ENCODE results near the gene MAB21L4.

- TF ChIP-seq, protein P1, sequence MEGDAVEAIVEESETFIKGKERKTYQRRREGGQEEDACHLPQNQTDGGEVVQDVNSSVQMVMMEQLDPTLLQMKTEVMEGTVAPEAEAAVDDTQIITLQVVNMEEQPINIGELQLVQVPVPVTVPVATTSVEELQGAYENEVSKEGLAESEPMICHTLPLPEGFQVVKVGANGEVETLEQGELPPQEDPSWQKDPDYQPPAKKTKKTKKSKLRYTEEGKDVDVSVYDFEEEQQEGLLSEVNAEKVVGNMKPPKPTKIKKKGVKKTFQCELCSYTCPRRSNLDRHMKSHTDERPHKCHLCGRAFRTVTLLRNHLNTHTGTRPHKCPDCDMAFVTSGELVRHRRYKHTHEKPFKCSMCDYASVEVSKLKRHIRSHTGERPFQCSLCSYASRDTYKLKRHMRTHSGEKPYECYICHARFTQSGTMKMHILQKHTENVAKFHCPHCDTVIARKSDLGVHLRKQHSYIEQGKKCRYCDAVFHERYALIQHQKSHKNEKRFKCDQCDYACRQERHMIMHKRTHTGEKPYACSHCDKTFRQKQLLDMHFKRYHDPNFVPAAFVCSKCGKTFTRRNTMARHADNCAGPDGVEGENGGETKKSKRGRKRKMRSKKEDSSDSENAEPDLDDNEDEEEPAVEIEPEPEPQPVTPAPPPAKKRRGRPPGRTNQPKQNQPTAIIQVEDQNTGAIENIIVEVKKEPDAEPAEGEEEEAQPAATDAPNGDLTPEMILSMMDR (IDR thresholded peaks at IDR 0.05 in 4 of 5, conservative IDR thresholded peaks at IDR 0.05 in 1 of 5), result no peak
- TF ChIP-seq POLR2A (IDR thresholded peaks at IDR 0.05), result no peak
Observed at GRCh38 chr2:240876475-240877251, 19.3 kb downstream of the MAB21L4 start.

Data from gastrocnemius medialis (tissue), 4 donors.